K562 (cell line): ENCODE measurements around the gene RASL10B.

Experiments
- CBX5 ChIP-seq: IDR thresholded peaks from 2 replicates; pipeline ENCODE4 v1.6.1; 2014; ENCODE audit warnings: low read depth, borderline replicate concordance
- JUNB ChIP-seq: fragments of 450-650 bp; formaldehyde crosslinking; conservative IDR thresholded peaks from 2 replicates; pipeline ENCODE4 v1.4.0; 2020; ENCODE audit warnings: mild to moderate bottlenecking
- POLR2A ChIP-seq: fragments of 450-650 bp; conservative IDR thresholded peaks from 2 replicates; pipeline ENCODE4 v1.6.1; 2016
- SMAD1 ChIP-seq: fragments of 150-350 bp; IDR thresholded peaks from 2 replicates; pipeline ENCODE4 v1.6.1; 2014; ENCODE audit warnings: low read length, low read depth; ENCODE audit not compliant: partially characterized antibody
- ZKSCAN1 ChIP-seq: fragments of 150-350 bp; IDR thresholded peaks from 2 replicates; pipeline ENCODE4 v1.6.1; 2016; ENCODE audit warnings: low read depth, low read length
- TF ChIP-seq, protein P1 (sequence below): sonication (generic); formaldehyde crosslinking; IDR thresholded peaks from 2 replicates; pipeline ENCODE4 v1.8.1; 2023; ENCODE audit warnings: mild to moderate bottlenecking, missing genetic modification reagents
- TF ChIP-seq, protein P2 (sequence below), 3 experiments: IDR thresholded peaks in 2 of 3; conservative IDR thresholded peaks in 1 of 3; 2 replicates each; pipeline ENCODE4 v1.5.1; 2011 to 2012; ENCODE audit warnings: low read length in 3 of 3, mild to moderate bottlenecking in 3 of 3, control low read depth in 2 of 3, improper control_type of control experiment in 1 of 3, inconsistent platforms in 1 of 3, low read depth in 1 of 3, mixed read lengths in 1 of 3, moderate library complexity in 1 of 3; ENCODE audit not compliant: insufficient read depth in 2 of 3

DNA sequence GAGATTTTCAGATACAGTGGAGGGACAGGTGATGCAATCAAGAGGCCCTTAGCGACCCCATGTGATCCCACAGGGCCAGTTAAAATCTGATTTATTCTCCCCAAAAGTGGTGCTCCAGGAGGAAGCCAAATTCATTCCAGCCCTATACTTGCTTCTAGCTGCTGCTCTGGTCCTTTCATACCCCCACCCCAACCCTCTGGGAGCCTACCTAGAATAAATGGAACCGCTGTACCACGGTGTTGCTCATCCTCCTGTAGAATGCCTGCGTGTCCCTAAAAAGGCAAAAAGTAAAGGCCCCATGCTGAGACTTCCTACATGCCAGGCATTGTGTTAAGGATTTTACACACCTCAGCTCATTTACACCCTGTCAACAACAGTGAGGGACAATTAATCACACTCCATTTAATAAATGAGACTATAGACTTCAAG is 2.0 kb upstream of the RASL10B start:
- TF ChIP-seq POLR2A = no peak
- no peak for TF ChIP-seq ZKSCAN1
- no peak for TF ChIP-seq SMAD1
- TF ChIP-seq JUNB = no peak
- TF ChIP-seq, protein P1, sequence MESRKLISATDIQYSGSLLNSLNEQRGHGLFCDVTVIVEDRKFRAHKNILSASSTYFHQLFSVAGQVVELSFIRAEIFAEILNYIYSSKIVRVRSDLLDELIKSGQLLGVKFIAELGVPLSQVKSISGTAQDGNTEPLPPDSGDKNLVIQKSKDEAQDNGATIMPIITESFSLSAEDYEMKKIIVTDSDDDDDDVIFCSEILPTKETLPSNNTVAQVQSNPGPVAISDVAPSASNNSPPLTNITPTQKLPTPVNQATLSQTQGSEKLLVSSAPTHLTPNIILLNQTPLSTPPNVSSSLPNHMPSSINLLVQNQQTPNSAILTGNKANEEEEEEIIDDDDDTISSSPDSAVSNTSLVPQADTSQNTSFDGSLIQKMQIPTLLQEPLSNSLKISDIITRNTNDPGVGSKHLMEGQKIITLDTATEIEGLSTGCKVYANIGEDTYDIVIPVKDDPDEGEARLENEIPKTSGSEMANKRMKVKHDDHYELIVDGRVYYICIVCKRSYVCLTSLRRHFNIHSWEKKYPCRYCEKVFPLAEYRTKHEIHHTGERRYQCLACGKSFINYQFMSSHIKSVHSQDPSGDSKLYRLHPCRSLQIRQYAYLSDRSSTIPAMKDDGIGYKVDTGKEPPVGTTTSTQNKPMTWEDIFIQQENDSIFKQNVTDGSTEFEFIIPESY = no peak
- TF ChIP-seq, protein P2, sequence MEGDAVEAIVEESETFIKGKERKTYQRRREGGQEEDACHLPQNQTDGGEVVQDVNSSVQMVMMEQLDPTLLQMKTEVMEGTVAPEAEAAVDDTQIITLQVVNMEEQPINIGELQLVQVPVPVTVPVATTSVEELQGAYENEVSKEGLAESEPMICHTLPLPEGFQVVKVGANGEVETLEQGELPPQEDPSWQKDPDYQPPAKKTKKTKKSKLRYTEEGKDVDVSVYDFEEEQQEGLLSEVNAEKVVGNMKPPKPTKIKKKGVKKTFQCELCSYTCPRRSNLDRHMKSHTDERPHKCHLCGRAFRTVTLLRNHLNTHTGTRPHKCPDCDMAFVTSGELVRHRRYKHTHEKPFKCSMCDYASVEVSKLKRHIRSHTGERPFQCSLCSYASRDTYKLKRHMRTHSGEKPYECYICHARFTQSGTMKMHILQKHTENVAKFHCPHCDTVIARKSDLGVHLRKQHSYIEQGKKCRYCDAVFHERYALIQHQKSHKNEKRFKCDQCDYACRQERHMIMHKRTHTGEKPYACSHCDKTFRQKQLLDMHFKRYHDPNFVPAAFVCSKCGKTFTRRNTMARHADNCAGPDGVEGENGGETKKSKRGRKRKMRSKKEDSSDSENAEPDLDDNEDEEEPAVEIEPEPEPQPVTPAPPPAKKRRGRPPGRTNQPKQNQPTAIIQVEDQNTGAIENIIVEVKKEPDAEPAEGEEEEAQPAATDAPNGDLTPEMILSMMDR (IDR thresholded peaks at IDR 0.05 in 2 of 3, conservative IDR thresholded peaks at IDR 0.05 in 1 of 3; ENCODE audit: insufficient read depth in 2 of 3, low read depth in 1 of 3, low read length in 3 of 3) = no peak
- no peak for TF ChIP-seq CBX5
